ENCODE measurements around the gene ZDHHC11B.

DNA sequence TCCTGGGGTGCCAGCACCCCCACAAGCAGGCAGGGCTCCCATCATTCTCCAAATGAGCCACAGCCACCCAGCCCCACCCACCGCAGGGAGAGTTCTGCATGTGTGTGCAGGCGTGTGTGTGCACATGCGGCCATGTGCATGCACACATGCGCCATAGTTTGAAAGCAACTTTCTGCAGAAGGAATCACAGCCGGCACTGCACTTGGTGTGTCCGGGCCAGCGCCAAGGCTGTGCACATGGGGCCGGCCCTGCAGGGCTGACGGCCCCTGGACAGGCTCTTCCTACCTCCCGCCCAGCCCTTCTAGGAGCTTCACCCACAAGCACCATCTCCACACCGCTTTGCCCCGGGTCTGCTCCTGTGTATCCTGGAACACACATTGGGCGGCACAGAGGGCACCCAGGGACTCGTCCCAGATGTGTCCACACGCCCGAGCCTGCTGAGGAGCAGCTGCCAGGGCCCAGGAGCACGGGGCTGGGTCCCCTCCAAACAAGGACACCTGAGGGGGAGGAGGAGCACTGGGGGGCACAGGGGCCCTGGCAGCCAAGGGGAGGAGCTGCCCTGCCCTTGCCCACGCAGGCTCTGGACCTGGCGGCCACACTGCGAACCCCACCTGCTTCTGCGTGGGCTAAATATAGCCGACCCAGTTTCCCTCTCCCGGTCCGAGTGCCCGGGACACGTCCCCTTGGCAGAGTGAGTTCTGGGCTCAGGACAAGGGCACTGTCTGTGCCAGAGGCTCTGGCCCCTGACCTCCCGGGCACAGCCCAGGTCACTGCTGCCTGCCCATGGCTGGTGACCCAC, 110.5 kb downstream of the ZDHHC11B start:
- TF ChIP-seq POLR2A (IDR thresholded peaks at IDR 0.05; ENCODE audit: low read depth): no peak
- TF ChIP-seq, protein P1, sequence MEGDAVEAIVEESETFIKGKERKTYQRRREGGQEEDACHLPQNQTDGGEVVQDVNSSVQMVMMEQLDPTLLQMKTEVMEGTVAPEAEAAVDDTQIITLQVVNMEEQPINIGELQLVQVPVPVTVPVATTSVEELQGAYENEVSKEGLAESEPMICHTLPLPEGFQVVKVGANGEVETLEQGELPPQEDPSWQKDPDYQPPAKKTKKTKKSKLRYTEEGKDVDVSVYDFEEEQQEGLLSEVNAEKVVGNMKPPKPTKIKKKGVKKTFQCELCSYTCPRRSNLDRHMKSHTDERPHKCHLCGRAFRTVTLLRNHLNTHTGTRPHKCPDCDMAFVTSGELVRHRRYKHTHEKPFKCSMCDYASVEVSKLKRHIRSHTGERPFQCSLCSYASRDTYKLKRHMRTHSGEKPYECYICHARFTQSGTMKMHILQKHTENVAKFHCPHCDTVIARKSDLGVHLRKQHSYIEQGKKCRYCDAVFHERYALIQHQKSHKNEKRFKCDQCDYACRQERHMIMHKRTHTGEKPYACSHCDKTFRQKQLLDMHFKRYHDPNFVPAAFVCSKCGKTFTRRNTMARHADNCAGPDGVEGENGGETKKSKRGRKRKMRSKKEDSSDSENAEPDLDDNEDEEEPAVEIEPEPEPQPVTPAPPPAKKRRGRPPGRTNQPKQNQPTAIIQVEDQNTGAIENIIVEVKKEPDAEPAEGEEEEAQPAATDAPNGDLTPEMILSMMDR (IDR thresholded peaks at IDR 0.05): peak in 1 of 3 experiments; percentile 13
- peak in 1 of 2 donors; percentile 5 for TF ChIP-seq POLR2AphosphoS5 (IDR thresholded peaks at IDR 0.05)

Measured in esophagus muscularis mucosa (tissue), 3 donors.